ENCODE results near the gene WDCP.

DNA sequence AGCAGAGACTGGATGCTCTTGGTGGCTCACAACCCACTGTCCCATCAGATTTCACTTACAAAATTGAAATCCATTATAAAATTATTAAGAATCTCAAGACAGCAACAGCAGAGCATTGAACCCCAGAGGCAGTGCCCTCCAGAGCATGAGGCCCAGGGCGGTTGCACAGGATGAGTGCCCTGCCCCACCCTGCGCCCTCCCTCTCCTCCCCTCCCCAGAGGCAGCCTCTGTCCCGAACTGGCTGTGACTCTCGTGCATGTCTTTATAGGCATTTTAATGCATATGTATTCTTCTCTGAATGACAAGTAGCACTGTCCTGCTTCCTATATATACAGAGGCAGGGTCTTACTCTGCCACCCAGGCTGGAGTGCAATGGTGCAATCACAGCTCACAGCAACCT, 26.9 kb downstream of the WDCP start:
- TF ChIP-seq, protein P1, sequence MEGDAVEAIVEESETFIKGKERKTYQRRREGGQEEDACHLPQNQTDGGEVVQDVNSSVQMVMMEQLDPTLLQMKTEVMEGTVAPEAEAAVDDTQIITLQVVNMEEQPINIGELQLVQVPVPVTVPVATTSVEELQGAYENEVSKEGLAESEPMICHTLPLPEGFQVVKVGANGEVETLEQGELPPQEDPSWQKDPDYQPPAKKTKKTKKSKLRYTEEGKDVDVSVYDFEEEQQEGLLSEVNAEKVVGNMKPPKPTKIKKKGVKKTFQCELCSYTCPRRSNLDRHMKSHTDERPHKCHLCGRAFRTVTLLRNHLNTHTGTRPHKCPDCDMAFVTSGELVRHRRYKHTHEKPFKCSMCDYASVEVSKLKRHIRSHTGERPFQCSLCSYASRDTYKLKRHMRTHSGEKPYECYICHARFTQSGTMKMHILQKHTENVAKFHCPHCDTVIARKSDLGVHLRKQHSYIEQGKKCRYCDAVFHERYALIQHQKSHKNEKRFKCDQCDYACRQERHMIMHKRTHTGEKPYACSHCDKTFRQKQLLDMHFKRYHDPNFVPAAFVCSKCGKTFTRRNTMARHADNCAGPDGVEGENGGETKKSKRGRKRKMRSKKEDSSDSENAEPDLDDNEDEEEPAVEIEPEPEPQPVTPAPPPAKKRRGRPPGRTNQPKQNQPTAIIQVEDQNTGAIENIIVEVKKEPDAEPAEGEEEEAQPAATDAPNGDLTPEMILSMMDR (IDR thresholded peaks at IDR 0.05; ENCODE audit: low read depth, low read length): no peak
- no peak for TF ChIP-seq EZH2phosphoT487 (IDR thresholded peaks at IDR 0.05; ENCODE audit: low read depth)
